Measurements from ENCODE around the gene ETV5. TPM values are rescaled to one million over a fixed set of nuclear protein-coding genes. Genes with fewer than 3 reads are reported as not detected.

The ETV5 gene
- total and polyA plus RNA-seq, 9 of the 15 experiments (the other 6 are each of a cell fraction or from before 2014, with no cell fraction given), result 9.2 to 25.9 (median 15.9) TPM

DNA sequence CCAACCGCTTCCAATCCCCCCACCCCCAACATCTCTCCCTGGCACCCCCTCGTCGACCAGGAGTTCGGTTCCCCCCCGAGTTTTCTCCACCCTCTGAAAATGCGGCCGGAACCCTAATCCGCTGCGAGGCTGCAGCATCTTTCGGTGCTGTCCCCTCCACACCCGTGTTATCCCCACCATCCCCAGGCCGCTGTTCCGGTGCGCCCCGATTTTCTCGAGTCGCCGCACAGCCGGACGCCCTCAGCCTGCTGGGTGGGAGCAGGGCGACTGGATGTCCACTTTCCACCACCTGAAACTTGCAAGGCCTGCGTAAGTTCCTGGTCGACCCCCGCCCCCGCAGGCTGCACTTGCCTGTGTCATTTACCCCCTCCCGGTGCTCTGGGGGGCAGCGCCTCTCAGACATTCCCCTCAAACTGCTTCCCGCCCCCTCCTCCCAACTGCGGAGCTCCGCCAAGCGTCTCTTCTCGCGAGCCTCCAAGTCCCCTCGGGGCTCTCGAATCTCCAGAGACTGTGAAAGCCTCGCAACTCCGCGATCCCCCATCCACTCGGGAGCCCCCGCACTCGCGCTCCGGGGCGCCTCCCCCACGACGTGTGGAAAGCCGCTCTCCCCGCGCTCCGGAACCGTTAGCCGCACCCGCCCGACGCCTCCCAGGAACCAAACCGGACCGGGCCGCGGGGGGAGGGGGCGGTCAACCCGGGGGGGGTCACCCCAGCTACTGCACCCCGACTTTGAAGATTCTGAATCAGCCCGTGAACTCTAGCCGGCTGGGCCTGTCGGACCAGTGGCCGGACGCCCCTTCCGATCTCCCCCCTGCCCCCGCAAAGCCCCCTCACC is 566 bp downstream of the ETV5 start (continued):
- TF ChIP-seq KDM5B (IDR thresholded peaks at IDR 0.05; ENCODE audit: insufficient replicate concordance, low read depth, low read length) (peak; percentile 55), CEBPB (tag; IDR thresholded peaks at IDR 0.05) (no peak), SAFB (IDR thresholded peaks at IDR 0.05; ENCODE audit: borderline replicate concordance, low read depth, low read length) (peak; percentile 79; the same call in 1 of the 2 replicates), SP1 (CRISPR knock-in tag; IDR thresholded peaks at IDR 0.05) (peak; percentile 50; the same call in 1 of the 2 replicates), ZNF184 (CRISPR knock-in tag; IDR thresholded peaks at IDR 0.05) (no peak), EGR1 (conservative IDR thresholded peaks at IDR 0.05) (peak; percentile 85), MYNN (IDR thresholded peaks at IDR 0.05) (no peak), MYNN (CRISPR knock-in tag; IDR thresholded peaks at IDR 0.05) (no peak), MAZ (CRISPR knock-in tag; conservative IDR thresholded peaks at IDR 0.05 in 1 of 2, IDR thresholded peaks at IDR 0.05 in 1 of 2) (peak in 1 of 2 experiments; percentile 6; a peak in 1 of 4 replicates), HNRNPLL (IDR thresholded peaks at IDR 0.05; ENCODE audit: low read depth, low read length, poor library complexity, severe bottlenecking) (peak; percentile 12), HDAC2 (IDR thresholded peaks at IDR 0.05) (0 out of 2 replicates have a peak, but pooled peaks have one; percentile 25), ZNF75A (CRISPR knock-in tag; IDR thresholded peaks at IDR 0.05) (no peak), ZNF584 (CRISPR knock-in tag; IDR thresholded peaks at IDR 0.05; ENCODE audit: low read depth) (peak; percentile 40; the same call in 1 of the 2 replicates), PRPF4 (IDR thresholded peaks at IDR 0.05; ENCODE audit: insufficient read depth, low read depth, low read length, poor library complexity, severe bottlenecking) (peak; percentile 27), SAP30 (IDR thresholded peaks at IDR 0.05; ENCODE audit: borderline replicate concordance, insufficient read depth, low read depth, low read length, poor library complexity, severe bottlenecking) (peak; percentile 49), MYC (IDR thresholded peaks at IDR 0.05; ENCODE audit: low read depth, low read length) (no peak), MYC (CRISPR knock-in tag; IDR thresholded peaks at IDR 0.05; ENCODE audit: borderline replicate concordance, low read depth) (0 out of 2 replicates have a peak, but pooled peaks have one; percentile 27), PPARD (CRISPR knock-in tag; IDR thresholded peaks at IDR 0.05) (no peak), POLR2B (IDR thresholded peaks at IDR 0.05; ENCODE audit: low read depth, partially characterized antibody) (peak; percentile 37), PHF20 (IDR thresholded peaks at IDR 0.05; ENCODE audit: partially characterized antibody) (peak; percentile 27)
- TF ChIP-seq, protein P1, sequence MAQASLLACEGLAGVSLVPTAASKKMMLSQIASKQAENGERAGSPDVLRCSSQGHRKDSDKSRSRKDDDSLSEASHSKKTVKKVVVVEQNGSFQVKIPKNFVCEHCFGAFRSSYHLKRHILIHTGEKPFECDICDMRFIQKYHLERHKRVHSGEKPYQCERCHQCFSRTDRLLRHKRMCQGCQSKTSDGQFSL (CRISPR knock-in tag; IDR thresholded peaks at IDR 0.05), result peak; percentile 75; the same call in 1 of the 2 replicates
- TF ChIP-seq, protein P1 (tag; IDR thresholded peaks at IDR 0.05), result no peak
- TF ChIP-seq, protein P2, sequence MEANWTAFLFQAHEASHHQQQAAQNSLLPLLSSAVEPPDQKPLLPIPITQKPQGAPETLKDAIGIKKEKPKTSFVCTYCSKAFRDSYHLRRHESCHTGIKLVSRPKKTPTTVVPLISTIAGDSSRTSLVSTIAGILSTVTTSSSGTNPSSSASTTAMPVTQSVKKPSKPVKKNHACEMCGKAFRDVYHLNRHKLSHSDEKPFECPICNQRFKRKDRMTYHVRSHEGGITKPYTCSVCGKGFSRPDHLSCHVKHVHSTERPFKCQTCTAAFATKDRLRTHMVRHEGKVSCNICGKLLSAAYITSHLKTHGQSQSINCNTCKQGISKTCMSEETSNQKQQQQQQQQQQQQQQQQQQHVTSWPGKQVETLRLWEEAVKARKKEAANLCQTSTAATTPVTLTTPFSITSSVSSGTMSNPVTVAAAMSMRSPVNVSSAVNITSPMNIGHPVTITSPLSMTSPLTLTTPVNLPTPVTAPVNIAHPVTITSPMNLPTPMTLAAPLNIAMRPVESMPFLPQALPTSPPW (CRISPR knock-in tag; IDR thresholded peaks at IDR 0.05), result peak; percentile 81
- TF ChIP-seq, protein P3, sequence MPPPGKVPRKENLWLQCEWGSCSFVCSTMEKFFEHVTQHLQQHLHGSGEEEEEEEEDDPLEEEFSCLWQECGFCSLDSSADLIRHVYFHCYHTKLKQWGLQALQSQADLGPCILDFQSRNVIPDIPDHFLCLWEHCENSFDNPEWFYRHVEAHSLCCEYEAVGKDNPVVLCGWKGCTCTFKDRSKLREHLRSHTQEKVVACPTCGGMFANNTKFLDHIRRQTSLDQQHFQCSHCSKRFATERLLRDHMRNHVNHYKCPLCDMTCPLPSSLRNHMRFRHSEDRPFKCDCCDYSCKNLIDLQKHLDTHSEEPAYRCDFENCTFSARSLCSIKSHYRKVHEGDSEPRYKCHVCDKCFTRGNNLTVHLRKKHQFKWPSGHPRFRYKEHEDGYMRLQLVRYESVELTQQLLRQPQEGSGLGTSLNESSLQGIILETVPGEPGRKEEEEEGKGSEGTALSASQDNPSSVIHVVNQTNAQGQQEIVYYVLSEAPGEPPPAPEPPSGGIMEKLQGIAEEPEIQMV (tag; conservative IDR thresholded peaks at IDR 0.05; ENCODE audit: low read depth), result no peak

Measured in K562 (cell line).